Activated CD4-positive, alpha-beta T cell treated with anti-CD3 and anti-CD28 coated beads, Interleukin-2, Interleukin-6, amounts not matched to agents 100 ng/mL and 50 ng/mL, durations not matched to agents 16 hours and 8 hours (primary cell): ENCODE measurements around the gene ESCO1.
"Not testable (repeated sequence)": the region's sequence is repeated elsewhere in the genome, so short reads cannot be mapped to it uniquely, and the experiment has no call there.

Experiments
- DNase-seq: peaks from one replicate; pipeline ENCODE4 v3.0.0-alpha.2; 2020

The ESCO1 gene

GRCh38 chr18:21600526-21601410 is at the start of gene ESCO1:
Gene ESCO1 (minus strand): TSS chr18:21600704. CDS start chr18:21574843, 25,861 bp downstream.
- peak; percentile 98 for DNase-seq

- not testable (repeated sequence) for DNase-seq
These were observed 39.9 kb upstream of the ESCO1 start for GRCh38 chr18:21640375-21640774.

- DNase-seq: no peak
These were observed 38.3 kb upstream of the ESCO1 start for GRCh38 chr18:21638822-21639221.

GRCh38 chr18:21636769-21637168 is 36.3 kb upstream of the ESCO1 start:
- DNase-seq: no peak

GRCh38 chr18:21634588-21635199 is 34.2 kb upstream of the ESCO1 start:
- no peak for DNase-seq

- no peak for DNase-seq
These were observed 31.9 kb upstream of the ESCO1 start for GRCh38 chr18:21632393-21632792.

GRCh38 chr18:21629089-21629832 is 28.8 kb upstream of the ESCO1 start:
- no peak for DNase-seq

- not testable (repeated sequence) for DNase-seq
These were observed 21.1 kb upstream of the ESCO1 start for GRCh38 chr18:21621640-21622039.

GRCh38 chr18:21612125-21613039 is 11.9 kb upstream of the ESCO1 start, which contains the start of gene SNRPD1:
Gene SNRPD1 (plus strand): TSS chr18:21612314. CDS start chr18:21612430, 116 bp downstream.
- peak; percentile 96 for DNase-seq

- DNase-seq: not testable (repeated sequence)
These were observed 11.1 kb upstream of the ESCO1 start for GRCh38 chr18:21611401-21612124.

- no peak for DNase-seq
These were observed 4.7 kb upstream of the ESCO1 start for GRCh38 chr18:21605213-21605612.

- no peak for DNase-seq
These were observed 4.2 kb upstream of the ESCO1 start for GRCh38 chr18:21604671-21605070.

- no peak for DNase-seq
These were observed 1.7 kb upstream of the ESCO1 start for GRCh38 chr18:21602299-21602587.

GRCh38 chr18:21599585-21600525 is 649 bp downstream of the ESCO1 start:
- DNase-seq: peak; percentile 53

GRCh38 chr18:21598726-21599584 is 1.5 kb downstream of the ESCO1 start:
- no peak for DNase-seq

- no peak for DNase-seq
These were observed 2.9 kb downstream of the ESCO1 start for GRCh38 chr18:21597620-21598019.

- DNase-seq: no peak
These were observed 6.8 kb downstream of the ESCO1 start for GRCh38 chr18:21593540-21594257.

GRCh38 chr18:21592361-21592760 is 8.1 kb downstream of the ESCO1 start:
- DNase-seq: not testable (repeated sequence)

- no peak for DNase-seq
These were observed 16.1 kb downstream of the ESCO1 start for GRCh38 chr18:21584391-21584790.
